GM23338 (cell line): ENCODE results near the gene VEGFD. TPM values are rescaled to one million over a fixed set of nuclear protein-coding genes. Genes with fewer than 3 reads are reported as not detected.
A peak's percentile ranks its signal among the peaks of the same experiment; 100 is the strongest.

Experiments
- ATAC-seq: fragments of 200-7000 bp; cut with Tn5 transposase; 3 replicates; pipeline ENCODE4 v1.9.1; 2020
- DNase-seq: peaks from one replicate; pipeline ENCODE4 v3.0.0-alpha.2; 2015; ENCODE audit warnings: low spot score
- H2AFZ ChIP-seq: fragments of 200-600 bp; sonication (generic); 2 replicates; pipeline ENCODE4 v1.8.0; 2016; ENCODE audit warnings: antibody characterized with exemption, mild to moderate bottlenecking, moderate library complexity
- H3F3A ChIP-seq: fragments of 200-600 bp; sonication (generic); replicated peaks from 2 replicates; pipeline ENCODE4 v1.8.0; 2017; ENCODE audit warnings: antibody characterized with exemption, mixed run types, low read depth
- H3K27ac ChIP-seq: fragments of 200-600 bp; sonication (generic); 2 replicates; pipeline ENCODE4 v1.6.1; 2016; ENCODE audit warnings: low read depth
- H3K27me3 ChIP-seq: fragments of 200-600 bp; sonication (generic); 2 replicates; pipeline ENCODE4 v1.8.0; 2016; ENCODE audit warnings: mild to moderate bottlenecking, mixed run types, moderate library complexity; ENCODE audit not compliant: insufficient read depth
- H3K36me3 ChIP-seq: fragments of 200-600 bp; sonication (generic); 2 replicates; pipeline ENCODE4 v1.8.0; 2016; ENCODE audit warnings: mild to moderate bottlenecking; ENCODE audit not compliant: insufficient read depth
- H3K4me1 ChIP-seq: fragments of 200-600 bp; sonication (generic); 2 replicates; pipeline ENCODE4 v1.8.0; 2016; ENCODE audit warnings: mild to moderate bottlenecking, moderate library complexity; ENCODE audit not compliant: insufficient read depth
- H3K4me2 ChIP-seq: fragments of 200-600 bp; sonication (generic); 2 replicates; pipeline ENCODE4 v1.7.1; 2017; ENCODE audit warnings: mixed run types
- H3K4me3 ChIP-seq: fragments of 200-600 bp; sonication (generic); 2 replicates; pipeline ENCODE4 v1.6.1; 2016; ENCODE audit warnings: mixed run types
- H3K79me2 ChIP-seq: fragments of 200-600 bp; sonication (generic); replicated peaks from 2 replicates; pipeline ENCODE4 v1.8.0; 2017; ENCODE audit warnings: mild to moderate bottlenecking; ENCODE audit not compliant: insufficient read depth
- H3K9me2 ChIP-seq: fragments of 200-600 bp; sonication (generic); 2 replicates; pipeline ENCODE4 v1.8.0; 2017; ENCODE audit not compliant: insufficient read depth
- H4K20me1 ChIP-seq: fragments of 200-600 bp; sonication (generic); replicated peaks from 2 replicates; pipeline ENCODE4 v1.8.0; 2017; ENCODE audit warnings: mild to moderate bottlenecking; ENCODE audit not compliant: insufficient read depth
- H3K27ac Mint-ChIP-seq: 2 replicates; pipeline ENCODE4 v1.8.0; 2020; ENCODE audit warnings: inconsistent platforms, mild to moderate bottlenecking, moderate library complexity, mixed read lengths
- H3K27me3 Mint-ChIP-seq: 3 replicates; pipeline ENCODE4 v1.8.0; 2022; ENCODE audit warnings: low read depth, mild to moderate bottlenecking, moderate library complexity, mixed read lengths, inconsistent platforms; ENCODE audit not compliant: insufficient read depth, poor library complexity
- H3K36me3 Mint-ChIP-seq: 3 replicates; pipeline ENCODE4 v1.8.0; 2021; ENCODE audit warnings: low read depth, mild to moderate bottlenecking, inconsistent platforms, moderate library complexity, mixed read lengths
- H3K4me1 Mint-ChIP-seq: 3 replicates; pipeline ENCODE4 v1.8.0; 2020; ENCODE audit warnings: mild to moderate bottlenecking, inconsistent platforms, mixed read lengths
- H3K4me3 Mint-ChIP-seq: 3 replicates; pipeline ENCODE4 v1.8.0; 2021; ENCODE audit warnings: moderate library complexity, mild to moderate bottlenecking, inconsistent platforms, mixed read lengths
- H3K9me3 Mint-ChIP-seq: 3 replicates; pipeline ENCODE4 v1.8.0; 2020; ENCODE audit warnings: moderate library complexity, mild to moderate bottlenecking, inconsistent platforms, mixed read lengths
- CREB1 ChIP-seq: fragments of 250-450 bp; sonication (Bioruptor Pico); IDR thresholded peaks from 2 replicates; pipeline ENCODE4 v1.5.0; 2020; ENCODE audit warnings: low read depth, mild to moderate bottlenecking, moderate library complexity
- EZH2phosphoT487 ChIP-seq: fragments of 200-600 bp; sonication (generic); IDR thresholded peaks from one replicate; pipeline ENCODE4 v1.8.1; 2018; ENCODE audit warnings: antibody characterized with exemption; ENCODE audit not compliant: unreplicated experiment
- JUNB ChIP-seq: IDR thresholded peaks from one replicate; pipeline ENCODE4 v1.6.1; 2016; ENCODE audit warnings: antibody characterized with exemption; ENCODE audit not compliant: unreplicated experiment
- POLR2AphosphoS5 ChIP-seq: IDR thresholded peaks from 2 replicates; pipeline ENCODE4 v1.6.1; 2016; ENCODE audit warnings: antibody characterized with exemption, low read depth
- ZNF331 ChIP-seq: fragments of 250-450 bp; sonication (Bioruptor Pico); IDR thresholded peaks from 2 replicates; pipeline ENCODE4 v1.5.0; 2020; ENCODE audit warnings: low read depth, mild to moderate bottlenecking, moderate library complexity
- ZNF462 ChIP-seq: fragments of 250-450 bp; sonication (Bioruptor Pico); IDR thresholded peaks from 2 replicates; pipeline ENCODE4 v1.5.0; 2020; ENCODE audit warnings: mild to moderate bottlenecking, moderate library complexity
- polyA plus RNA-seq: library from polyadenylated mRNA; unstranded; fragments of >200 nt; fragmentation: Nextera tagmentation; extraction: Ambion mirVana; gene quantifications from 2 replicates; pipeline ENCODE4 v1.2.1, GENCODE V29; 2016
- total RNA-seq: library from RNA; depleted of rRNA; stranded (reverse); fragments of >200 nt; shearing (Covaris generic); gene quantifications from 2 replicates; pipeline ENCODE4 v1.2.3, GENCODE V29; 2014

The VEGFD gene
- total and polyA plus RNA-seq, 2 experiments from 2014 or later, result 0.13 TPM; not detected in 1

GRCh38 chrX:15335135-15336022, 48.8 kb downstream of the VEGFD start, which contains the start of gene PIGA:
Gene PIGA (minus strand): TSS chrX:15335523. CDS start chrX:15331930, 3,593 bp downstream.
- peak within 1 kb of the TSS; percentile 21; the same call in 1 of the 2 replicates for H2AFZ ChIP-seq
- H4K20me1 ChIP-seq, result no peaks in the 10 kb centered on the region
- H3K27ac ChIP-seq, result no peak within 1 kb of the TSS
- H3K4me3 ChIP-seq, result peak within 1 kb of the TSS; percentile 63
- peak within 1 kb of the TSS; percentile 79 for H3K4me2 ChIP-seq
- DNase-seq (peak; percentile 91), ATAC-seq (peak; percentile 98)
- Mint-ChIP-seq H3K27me3 (no peaks in the 10 kb centered on the region), H3K36me3 (peaks cover 4% of the 10 kb centered on the region; the same call in 1 of the 3 replicates), H3K4me1 (peaks cover 3% of the 10 kb centered on the region; the same call in 1 of the 3 replicates), H3K27ac (peak within 1 kb of the TSS; percentile 98), H3K9me3 (no peaks in the 10 kb centered on the region), H3K4me3 (peak within 1 kb of the TSS; percentile 91)
- no peaks in the 10 kb centered on the region for H3K27me3 ChIP-seq
- TF ChIP-seq POLR2AphosphoS5, result peak; percentile 80
- no peak for TF ChIP-seq JUNB
- no peak for TF ChIP-seq ZNF462 (CRISPR knock-in tag)
- TF ChIP-seq ZNF331 (CRISPR knock-in tag), result no peak
- TF ChIP-seq CREB1 (CRISPR knock-in tag), result peak; percentile 83
- TF ChIP-seq EZH2phosphoT487, result no peak
- H3F3A ChIP-seq, result no peaks in the 10 kb centered on the region
- H3K9me2 ChIP-seq, result no peaks in the 10 kb centered on the region
- H3K36me3 ChIP-seq, result no peaks in the 10 kb centered on the region; the same call in 1 of the 2 replicates
- H3K4me1 ChIP-seq, result no peaks in the 10 kb centered on the region
- H3K79me2 ChIP-seq, result peaks cover 8% of the 10 kb centered on the region; the same call in 1 of the 2 replicates
